Cerebellar nuclear complex (tissue), 1 donor: Measurements from ENCODE around the gene TIMM22.
A peak's percentile ranks its signal among the peaks of the same experiment; 100 is the strongest.

Experiments
- DNase-seq, 2 experiments: peaks; one replicate each; lab custom pipeline; 2025; lab: John Stamatoyannopoulos, UW

The TIMM22 gene

GRCh38 chr17:1002771-1003555 is 6.0 kb downstream of the TIMM22 start:
- DNase-seq: no peak

GRCh38 chr17:1003633-1003971 is 6.7 kb downstream of the TIMM22 start:
- DNase-seq: no peak

GRCh38 chr17:1003972-1004768 is 7.2 kb downstream of the TIMM22 start:
- DNase-seq: no peak

- no peak for DNase-seq
These were observed 7.9 kb downstream of the TIMM22 start for GRCh38 chr17:1004769-1005295.

- DNase-seq: peak in 1 of 2 experiments; percentile 59
These were observed 8.5 kb downstream of the TIMM22 start for GRCh38 chr17:1005361-1005946.

GRCh38 chr17:1006054-1006453 is 9.1 kb downstream of the TIMM22 start:
- DNase-seq: no peak

- DNase-seq: no peak
These were observed 10.5 kb downstream of the TIMM22 start for GRCh38 chr17:1007310-1008007.

- DNase-seq: no peak
These were observed 11.3 kb downstream of the TIMM22 start for GRCh38 chr17:1008008-1008761.

- no peak for DNase-seq
These were observed 12.5 kb downstream of the TIMM22 start for GRCh38 chr17:1009229-1010085.

GRCh38 chr17:1010086-1010450 is 13.1 kb downstream of the TIMM22 start:
- no peak for DNase-seq

GRCh38 chr17:1010586-1010985 is 13.7 kb downstream of the TIMM22 start:
- DNase-seq: no peak

- DNase-seq: no peak
These were observed 14.2 kb downstream of the TIMM22 start for GRCh38 chr17:1011138-1011537.

GRCh38 chr17:1011760-1012735 is 15.1 kb downstream of the TIMM22 start:
- peak in 1 of 2 experiments; percentile 11 for DNase-seq

- DNase-seq: no peak
These were observed 16.1 kb downstream of the TIMM22 start for GRCh38 chr17:1012823-1013728.

GRCh38 chr17:1013729-1014090 is 16.8 kb downstream of the TIMM22 start:
- DNase-seq: no peak

- DNase-seq: no peak
These were observed 21.6 kb downstream of the TIMM22 start for GRCh38 chr17:1018547-1018946.

- DNase-seq: no peak
These were observed 22.5 kb downstream of the TIMM22 start for GRCh38 chr17:1019451-1019850.

GRCh38 chr17:1021147-1021546 is 24.2 kb downstream of the TIMM22 start:
- no peak for DNase-seq
